DLD1 (cell line): ENCODE measurements around the gene PUM1.
"Not testable (repeated sequence)": the region's sequence is repeated elsewhere in the genome, so short reads cannot be mapped to it uniquely, and the experiment has no call there.

ENCODE experiments used
- in situ Hi-C: cut with HindIII; loops from 2 replicates; pipeline ENCODE4 v1.10.0; 2017; ENCODE audit warnings: low sequenced_read_pairs

PUM1 gene

DNA sequence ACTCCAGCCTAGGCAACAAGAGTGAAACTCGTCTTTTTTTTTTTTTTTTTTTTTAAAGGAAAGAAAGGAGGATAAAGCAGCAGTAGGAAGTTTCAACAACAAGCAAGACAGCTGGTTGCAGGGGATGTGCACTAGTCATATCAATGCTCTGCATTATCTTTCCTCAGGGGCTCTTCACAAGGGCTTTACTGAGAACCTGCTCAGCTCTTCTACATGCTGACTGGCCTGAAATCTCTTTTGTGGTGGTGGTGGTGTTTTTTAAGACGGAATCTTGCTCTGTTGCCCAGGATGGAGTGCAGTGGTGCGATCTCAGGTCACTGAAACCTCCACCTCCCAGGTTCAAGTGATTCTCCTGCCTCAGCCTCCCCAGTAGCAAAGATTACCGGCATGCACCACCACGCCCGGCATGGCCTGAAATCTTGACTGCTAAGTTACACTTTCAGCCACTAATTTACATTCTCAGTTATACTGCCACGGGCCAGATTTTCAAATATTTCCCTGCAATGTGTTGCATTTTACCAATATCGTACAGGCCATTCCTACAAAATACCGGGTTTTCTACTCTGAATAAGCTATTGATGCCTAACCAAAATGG lies 68.0 kb downstream of the PUM1 start:
- in situ Hi-C loops, result no loop called here

DNA sequence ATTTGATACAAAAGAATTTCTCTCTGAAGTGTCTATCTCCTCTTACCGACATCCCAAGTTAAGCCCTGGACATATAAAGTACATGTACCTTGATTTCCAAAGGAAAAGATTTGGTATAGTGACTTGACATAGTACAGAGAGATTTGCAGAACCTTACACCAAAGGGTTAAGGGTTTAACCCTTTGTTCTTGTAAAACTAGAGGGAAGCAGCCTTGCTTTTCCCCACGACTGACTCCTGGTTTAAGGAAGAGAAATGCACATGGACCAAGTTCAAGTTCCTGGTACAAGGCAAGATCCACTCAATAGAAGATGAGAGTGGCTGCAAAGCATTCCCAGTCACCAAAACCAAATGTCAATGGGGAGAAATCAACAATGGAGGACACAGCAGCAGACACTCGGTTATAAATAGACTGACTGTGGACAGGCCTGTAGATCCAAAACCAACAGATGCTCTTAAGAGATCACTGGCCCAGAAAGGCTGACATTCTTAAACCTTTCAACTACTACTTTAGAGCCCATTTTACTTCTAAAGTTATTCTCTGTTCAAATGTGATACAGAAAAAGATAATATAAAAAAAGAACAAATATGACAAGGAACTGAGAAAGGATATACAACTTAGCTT lies 69.4 kb downstream of the PUM1 start:
- in situ Hi-C loops, result no loop called here

GRCh38 chr1:30991862-30992606 lies 73.5 kb downstream of the PUM1 start:
- in situ Hi-C loops, result no loop called here

GRCh38 chr1:30990591-30990990 lies 74.9 kb downstream of the PUM1 start:
- in situ Hi-C loops, result no loop called here

GRCh38 chr1:30988045-30988444 lies 77.5 kb downstream of the PUM1 start:
- in situ Hi-C loops, result no loop called here

DNA sequence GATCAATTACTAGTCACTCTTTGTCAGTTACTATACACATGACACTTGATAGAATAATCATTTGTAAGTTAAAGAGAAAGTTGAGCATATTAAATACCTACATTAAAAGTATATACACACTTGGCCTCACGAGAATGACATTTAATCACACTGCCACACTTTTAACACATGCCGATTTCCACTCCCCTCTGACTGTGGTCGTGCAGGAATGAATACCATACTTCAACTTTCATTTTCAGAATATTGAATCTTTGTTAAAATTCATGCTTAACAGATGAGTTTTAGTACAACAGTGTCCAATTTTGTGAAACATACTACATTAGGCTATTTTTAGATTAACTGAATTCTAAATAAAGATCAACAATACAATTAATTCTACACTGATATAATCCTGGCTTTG lies 78.8 kb downstream of the PUM1 start:
- in situ Hi-C loops, result no loop called here

DNA sequence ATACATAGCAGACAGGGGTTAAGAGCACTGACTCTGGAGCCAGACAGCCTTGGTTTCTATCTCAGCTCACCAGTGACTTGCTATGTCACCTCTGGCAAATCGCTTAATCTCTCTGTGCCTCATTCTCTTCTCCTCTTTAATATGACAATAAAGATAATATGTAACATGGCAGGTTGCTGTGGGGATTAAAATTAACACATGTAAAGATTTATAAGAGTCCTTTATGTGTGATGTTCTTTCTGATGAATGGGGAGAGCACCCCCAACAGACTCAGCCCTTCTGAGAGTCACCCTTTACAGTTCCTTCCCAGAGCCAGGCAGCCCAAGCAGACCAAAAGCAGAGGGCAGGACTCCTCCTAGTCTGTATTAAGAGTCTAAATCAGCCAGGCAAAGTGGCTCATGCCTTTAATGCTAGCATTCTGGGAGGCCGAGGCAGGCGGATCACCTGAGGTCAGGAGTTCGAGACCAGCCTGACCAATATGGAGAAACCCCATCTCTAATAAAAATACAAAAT lies 80.5 kb downstream of the PUM1 start:
- in situ Hi-C loops, result no loop called here

GRCh38 chr1:30984165-30984889 lies 81.2 kb downstream of the PUM1 start:
- in situ Hi-C loops, result no loop called here

GRCh38 chr1:30982937-30983336 lies 82.6 kb downstream of the PUM1 start:
- in situ Hi-C loops, result no loop called here

- in situ Hi-C loops, result no loop called here
These were observed 83.1 kb downstream of the PUM1 start for GRCh38 chr1:30982431-30982830.

DNA sequence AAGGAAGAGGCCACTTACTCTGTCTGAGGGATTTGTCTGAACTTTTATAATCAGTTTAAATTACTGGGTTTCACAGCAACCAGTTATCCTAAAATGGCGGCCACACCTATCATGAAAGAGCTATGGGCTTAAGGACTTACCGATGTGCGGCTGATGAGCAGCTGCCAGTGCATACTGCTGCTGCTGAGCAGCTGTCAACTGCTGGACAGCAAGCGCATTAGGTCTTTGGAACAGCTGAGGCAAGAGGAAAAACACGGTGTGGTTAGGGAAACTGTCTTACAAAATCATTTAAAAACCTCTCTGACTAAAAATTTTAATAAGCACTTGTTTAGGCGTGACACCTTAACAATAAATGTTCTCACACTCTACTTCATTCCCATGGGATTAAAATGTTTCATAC lies 84.3 kb downstream of the PUM1 start:
- in situ Hi-C loops, result no loop called here

GRCh38 chr1:30977511-30977910 lies 88.0 kb downstream of the PUM1 start:
- in situ Hi-C loops, result no loop called here

- in situ Hi-C loops, result no loop called here
These were observed 88.4 kb downstream of the PUM1 start for GRCh38 chr1:30977105-30977504.

DNA sequence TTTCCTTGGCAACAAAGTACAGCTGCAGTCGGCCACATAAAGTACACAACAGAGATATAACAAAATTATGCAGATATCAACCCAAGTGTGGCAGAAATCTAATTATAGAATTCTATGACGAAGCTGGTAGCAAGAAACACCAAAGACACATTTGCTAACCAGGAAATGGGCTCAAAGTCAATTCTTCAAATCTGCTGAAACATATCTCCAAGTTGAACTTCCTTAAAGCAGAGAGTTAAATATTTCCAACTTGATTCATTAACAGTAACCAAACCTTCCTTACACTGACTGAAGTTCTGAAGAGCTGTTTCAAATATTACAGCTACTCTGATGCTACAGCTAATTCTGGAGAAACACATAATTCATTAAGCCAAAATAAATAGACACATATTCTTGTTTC lies 89.4 kb downstream of the PUM1 start:
- in situ Hi-C loops, result no loop called here

GRCh38 chr1:30975217-30975616 lies 90.3 kb downstream of the PUM1 start:
- in situ Hi-C loops, result no loop called here

GRCh38 chr1:30974536-30974935 lies 91.0 kb downstream of the PUM1 start:
- in situ Hi-C loops, result no loop called here

DNA sequence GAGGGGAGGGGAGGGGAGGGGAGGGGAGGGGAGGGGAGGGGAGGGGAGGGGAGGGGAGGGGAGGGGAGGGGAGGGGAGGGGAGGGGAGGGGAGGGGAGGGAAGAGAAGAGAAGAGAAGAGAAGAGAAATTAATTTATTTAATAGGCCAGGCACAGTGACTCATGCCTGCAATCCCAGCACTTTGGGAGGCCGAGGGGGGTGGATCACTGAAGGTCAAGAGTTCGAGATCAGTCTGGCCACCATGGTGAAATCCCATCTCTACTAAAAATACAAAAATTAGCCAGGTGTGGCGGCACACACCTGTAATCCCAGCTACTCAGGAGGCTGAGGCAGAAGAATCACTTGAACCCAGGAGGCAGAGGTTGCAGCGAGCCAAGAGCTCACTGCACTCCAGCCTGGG lies 93.2 kb downstream of the PUM1 start:
- in situ Hi-C loops, result not testable (repeated sequence)

DNA sequence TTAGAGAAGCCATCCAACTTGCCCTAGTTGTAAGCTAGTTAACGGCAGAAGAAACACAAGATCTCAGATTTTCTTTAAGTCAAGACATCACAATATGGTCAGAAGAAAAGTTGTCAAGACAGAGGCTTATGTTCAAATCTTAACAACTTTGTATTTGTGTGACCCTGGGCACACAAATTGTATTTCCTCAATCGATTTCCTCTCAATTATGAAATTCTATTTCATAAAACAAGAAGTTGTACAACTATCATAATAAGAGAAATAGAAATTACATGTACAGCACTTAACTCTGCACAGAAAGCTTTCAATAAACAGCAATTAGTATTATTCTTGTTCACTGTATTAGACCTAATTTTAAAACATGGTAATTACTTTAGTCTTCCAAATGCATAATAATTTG lies 94.0 kb downstream of the PUM1 start:
- in situ Hi-C loops, result no loop called here

GRCh38 chr1:30969903-30970302 lies 95.6 kb downstream of the PUM1 start:
- in situ Hi-C loops, result no loop called here

DNA sequence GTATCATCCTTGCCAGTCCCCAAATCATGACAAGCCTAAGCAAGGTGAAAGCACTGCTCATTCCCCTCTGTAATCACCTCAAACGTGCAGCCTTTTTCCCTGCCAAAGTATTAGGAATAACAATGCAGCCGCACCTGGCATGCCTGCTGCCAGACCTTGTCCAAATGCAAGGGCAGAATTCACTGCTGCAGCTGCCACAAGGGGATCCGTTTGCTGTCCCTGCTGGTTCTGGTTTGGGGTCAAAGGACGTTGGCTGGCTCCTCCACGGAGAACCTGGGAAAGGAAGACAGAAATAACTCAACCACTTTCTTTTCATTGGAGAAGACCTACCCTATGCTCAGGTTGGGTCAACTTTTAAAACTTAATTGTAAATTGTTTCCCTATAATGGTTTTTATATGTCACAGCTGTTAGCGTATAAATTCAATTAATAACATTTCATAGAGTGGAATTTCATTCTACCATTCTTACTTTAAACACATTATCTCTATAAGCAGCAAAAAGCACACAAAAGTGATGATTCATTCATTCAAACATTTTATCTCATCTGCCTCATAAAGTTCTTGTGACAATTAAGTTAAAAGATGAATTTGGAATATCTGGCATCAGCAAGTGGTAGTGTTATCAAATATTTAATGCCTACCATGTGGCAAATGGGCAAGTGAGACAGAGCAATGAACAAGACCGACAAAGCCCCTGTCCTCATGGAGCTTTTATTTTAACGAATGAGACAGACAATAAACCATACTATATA lies 97.1 kb downstream of the PUM1 start:
- in situ Hi-C loops, result no loop called here
